Fibroblast of mammary gland (primary cell): ENCODE results near the gene PTPRH.

ENCODE experiments used
- DNase-seq: peaks from one replicate; pipeline ENCODE4 v3.0.0-alpha.2; 2010; ENCODE audit warnings: low read depth
- H3K4me3 ChIP-seq: 2 replicates; pipeline ENCODE4 v1.5.1; 2011; ENCODE audit warnings: low read depth, mild to moderate bottlenecking, low read length, moderate library complexity; ENCODE audit not compliant: control insufficient read depth
- CTCF ChIP-seq: conservative IDR thresholded peaks from 2 replicates; pipeline ENCODE4 v1.5.1; 2011; ENCODE audit warnings: low read depth, low read length, inconsistent platforms; ENCODE audit not compliant: control insufficient read depth, insufficient read depth

The PTPRH gene

DNA sequence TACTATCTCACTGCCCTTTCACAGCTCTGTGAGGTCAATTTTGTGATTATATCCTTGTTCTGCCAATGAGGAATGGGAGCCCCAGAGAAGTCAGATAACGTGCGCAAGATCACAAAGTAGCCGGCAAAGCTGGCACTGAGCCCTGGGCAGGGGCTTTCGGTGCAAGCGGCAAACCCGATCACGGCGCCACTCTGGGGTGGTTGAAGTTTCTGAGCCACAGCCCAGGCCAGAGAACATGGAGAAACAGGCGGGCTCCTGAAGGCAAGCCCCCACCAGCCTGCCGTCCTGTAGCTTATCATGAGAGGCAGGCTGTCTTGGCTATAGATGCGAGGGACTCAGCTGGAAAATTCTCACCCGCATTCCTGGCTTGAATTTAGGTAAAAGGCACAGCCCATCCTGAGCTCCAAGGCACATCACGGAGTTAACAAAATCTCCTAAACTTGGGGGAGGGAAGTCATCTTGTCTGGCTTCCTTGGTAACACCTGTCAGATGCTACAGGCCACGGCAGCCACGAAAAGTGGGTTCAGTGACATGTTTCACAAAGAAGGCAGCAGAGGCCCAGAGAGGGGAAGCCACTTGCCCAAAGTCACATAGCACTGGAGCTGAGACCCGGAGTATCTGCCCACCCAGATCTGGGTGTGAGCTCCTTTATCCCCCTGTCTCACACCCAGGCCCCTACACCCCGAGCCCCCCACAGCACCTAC, 72.8 kb downstream of the PTPRH start:
- no peak for DNase-seq
- TF ChIP-seq CTCF = no peak
- H3K4me3 ChIP-seq = no peak overlapping the region

GRCh38 chr19:55134736-55135135, 74.6 kb downstream of the PTPRH start:
- no peak for TF ChIP-seq CTCF
- no peak overlapping the region for H3K4me3 ChIP-seq
- no peak for DNase-seq

DNA sequence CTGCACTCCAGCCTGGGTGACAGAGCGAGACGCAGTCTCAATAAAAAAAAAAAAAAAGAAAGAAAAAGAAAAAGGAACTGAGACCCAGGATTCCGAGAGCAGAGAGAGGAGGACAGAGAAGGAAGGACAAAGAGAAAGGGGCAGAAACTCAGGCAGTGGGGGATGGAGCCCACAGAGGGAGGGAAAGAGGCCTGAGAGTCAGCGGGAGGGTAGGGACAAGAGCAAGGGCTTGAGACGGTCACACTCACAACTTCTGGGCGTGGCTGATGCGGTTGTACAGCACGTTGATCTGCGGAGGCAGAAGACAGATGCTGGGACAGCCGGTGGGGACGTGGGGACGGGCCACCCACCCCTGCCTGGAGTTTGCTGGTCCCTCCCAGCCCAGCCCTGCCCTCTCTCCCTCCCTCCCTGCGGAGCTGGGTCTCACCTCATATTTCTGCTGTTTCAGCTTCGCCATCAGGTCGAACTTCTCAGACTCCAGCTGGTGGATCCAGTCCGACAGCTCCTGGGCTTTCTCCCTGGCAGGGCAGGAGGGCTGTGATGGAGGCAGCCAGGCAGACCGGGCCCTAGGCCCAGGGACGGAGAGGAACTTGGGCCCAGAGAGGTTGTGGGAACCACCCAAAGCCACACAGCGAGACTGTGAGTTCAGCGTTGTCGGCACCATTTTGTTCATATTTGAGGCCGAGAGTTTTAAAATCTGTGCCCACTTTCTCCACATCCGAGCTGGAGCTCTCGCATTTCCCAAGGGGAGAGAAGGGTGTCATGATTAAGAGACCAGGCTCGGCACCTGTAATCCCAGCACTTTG, 75.5 kb downstream of the PTPRH start:
- no peak for TF ChIP-seq CTCF
- no peak for DNase-seq
- H3K4me3 ChIP-seq = no peak overlapping the region

- TF ChIP-seq CTCF = no peak
- DNase-seq = no peak
- no peak overlapping the region for H3K4me3 ChIP-seq
Measured at GRCh38 chr19:55132453-55133129, 76.7 kb downstream of the PTPRH start.

DNA sequence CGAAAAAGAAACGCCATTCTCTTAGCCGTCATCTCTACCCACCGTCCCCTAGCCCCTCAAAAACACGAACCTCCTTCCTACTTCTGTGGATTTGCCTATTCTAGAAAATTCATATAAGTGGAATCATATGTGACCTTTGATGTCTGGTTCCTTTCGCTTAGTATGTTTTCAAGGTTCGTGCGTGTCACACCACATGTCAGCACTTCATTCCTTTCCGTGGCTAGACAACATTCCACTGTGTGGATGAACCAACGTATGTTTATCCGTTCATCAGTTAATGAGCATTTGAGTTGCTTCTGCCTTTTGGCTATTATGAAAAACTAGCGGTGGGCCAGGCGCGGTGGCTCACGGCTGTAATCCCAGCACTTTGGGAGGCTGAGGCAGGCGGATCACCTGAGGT, 77.9 kb downstream of the PTPRH start:
- TF ChIP-seq CTCF = no peak
- peak; percentile 26 for DNase-seq
- H3K4me3 ChIP-seq = no peak overlapping the region
